GM10248 (cell line): ENCODE measurements around the gene CNTNAP1.

Source experiments
- CTCF ChIA-PET: fragments of 300-600 bp; sonication (Branson Sonifier 250); formaldehyde crosslinking; extraction: SDS; loops from one replicate; lab custom pipeline; 2021; ENCODE audit warnings: antibody characterized with exemption; lab: Yijun Ruan, JAX
- POLR2A ChIA-PET: fragments of 350-650 bp; sonication (Branson Sonifier 250); formaldehyde crosslinking; extraction: SDS; loops from one replicate; lab custom pipeline; 2020; ENCODE audit warnings: antibody characterized with exemption; lab: Yijun Ruan, JAX
- DNase-seq: peaks from one replicate; pipeline ENCODE4 v3.0.0; 2012; ENCODE audit errors: extremely low spot score
- CTCF ChIP-seq: IDR thresholded peaks from 2 replicates; pipeline ENCODE4 v1.5.1; 2012; ENCODE audit warnings: mild to moderate bottlenecking, low read depth; ENCODE audit errors: extremely low read depth, missing control alignments, control extremely low read depth

CNTNAP1 gene

GRCh38 chr17:42670789-42671657 lies 11.3 kb upstream of the CNTNAP1 start:
- CTCF ChIA-PET = interaction anchor here (1.2 to 5.0 kb wide), 8 partner anchors 10 to 93 kb away, joined by 3 to 54 read pairs (median 4); partner anchors contain the start of genes CCR10, PSMC3IP and TUBG2
- POLR2A ChIA-PET = interaction anchor here (1.2 kb wide), 1 partner anchor 9 kb away, joined by 4 read pairs; no protein-coding TSS in a partner anchor
- no peak for TF ChIP-seq CTCF
- DNase-seq = no peak

GRCh38 chr17:42672038-42672437 lies 10.3 kb upstream of the CNTNAP1 start:
- no peak for DNase-seq
- no peak for TF ChIP-seq CTCF
- ChIA-PET POLR2A (interaction anchor here (1.2 kb wide), 1 partner anchor 10 kb away, joined by 4 read pairs; no protein-coding TSS in a partner anchor), CTCF (interaction anchor here (1.2 to 5.0 kb wide), 9 partner anchors 9 to 94 kb away, joined by 3 to 54 read pairs (median 5); partner anchors contain the start of genes CCR10, PSMC3IP and TUBG2)

GRCh38 chr17:42673266-42673884 lies 9.0 kb upstream of the CNTNAP1 start:
- ChIA-PET CTCF (interaction anchor here (0.8 to 5.0 kb wide), 16 partner anchors 7 to 119 kb away, joined by 3 to 54 read pairs (median 6); partner anchors contain the start of genes CCR10, PSMC3IP, RETREG3 and TUBG1), POLR2A (no interaction called here)
- DNase-seq = no peak
- TF ChIP-seq CTCF = no peak

- ChIA-PET CTCF (interaction anchor here (0.9 to 5.0 kb wide), 18 partner anchors 9 to 120 kb away, joined by 3 to 54 read pairs (median 4); partner anchors contain the start of genes PSMC3IP, RETREG3, TUBG1 and TUBG2), POLR2A (interaction anchor here (0.6 kb wide), 1 partner anchor 395 kb away, joined by 4 read pairs; no protein-coding TSS in a partner anchor)
- DNase-seq = peak; percentile 75
- TF ChIP-seq CTCF = peak; percentile 77
Measured at GRCh38 chr17:42673885-42674754, 8.2 kb upstream of the CNTNAP1 start.

- POLR2A ChIA-PET = interaction anchor here (0.6 kb wide), 1 partner anchor 396 kb away, joined by 4 read pairs; no protein-coding TSS in a partner anchor
- TF ChIP-seq CTCF = no peak
- CTCF ChIA-PET = interaction anchor here (1.0 to 5.0 kb wide), 14 partner anchors 9 to 99 kb away, joined by 3 to 54 read pairs (median 6); partner anchors contain the start of genes PSMC3IP, RETREG3, TUBG1 and TUBG2
- DNase-seq = no peak
Measured at GRCh38 chr17:42674755-42675347, 7.5 kb upstream of the CNTNAP1 start.
